Spinal cord (tissue), 10 donors: ENCODE measurements around the gene NRL. TPM values are rescaled to one million over a fixed set of nuclear protein-coding genes. Genes with fewer than 3 reads are reported as not detected.
A peak's percentile ranks its signal among the peaks of the same experiment; 100 is the strongest.

Source experiments
- DNase-seq, 6 donors: peaks; one replicate each; pipeline versions ENCODE4 v3.0.0 to v3.0.0-alpha.2; 2013 to 2015; ENCODE audit warnings: low spot score in 6 of 6, low read depth in 4 of 6
- H3K27ac ChIP-seq: one replicate; pipeline ENCODE4 v1.5.1; 2013; ENCODE audit warnings: low read depth, low read length, control low read depth
- H3K27me3 ChIP-seq: one replicate; pipeline ENCODE4 v1.6.1; 2013; ENCODE audit warnings: low read length; ENCODE audit not compliant: control insufficient read depth, insufficient read depth
- H3K36me3 ChIP-seq: one replicate; pipeline ENCODE4 v1.6.1; 2013; ENCODE audit warnings: low read length; ENCODE audit not compliant: control insufficient read depth, insufficient read depth
- H3K4me1 ChIP-seq: one replicate; pipeline ENCODE4 v1.6.1; 2013; ENCODE audit warnings: low read length; ENCODE audit not compliant: control insufficient read depth, insufficient read depth
- H3K4me3 ChIP-seq: one replicate; pipeline ENCODE4 v1.5.1; 2013; ENCODE audit warnings: low read depth, low read length, control low read depth
- H3K9me3 ChIP-seq: one replicate; pipeline ENCODE4 v1.6.1; 2013; ENCODE audit warnings: low read length; ENCODE audit not compliant: control insufficient read depth, insufficient read depth
- WGBS: methylation state at CpG from one replicate; pipeline ENCODE4 v1.1.5; 2013; ENCODE audit warnings: missing lambda C conversion rate; ENCODE audit not compliant: insufficient coverage; 5-methylcytosine and 5-hydroxymethylcytosine counted together
- polyA plus RNA-seq, 2 donors: library from polyadenylated mRNA; unstranded; fragments of 120-200 nt; gene quantifications; one replicate each; pipeline ENCODE4 v1.2.1, GENCODE V29; 2013; ENCODE audit not compliant: insufficient read length in 2 of 2
- total RNA-seq, 2 donors: library from RNA; depleted of rRNA in 1 of 2; stranded (reverse); fragments of 120-200 nt in 1 of 2; fragments of >200 nt in 1 of 2; gene quantifications; one replicate each; pipeline versions ENCODE4 v1.2.3 to v1.2.4, GENCODE V29; 2013 to 2014
- donor health status: healthy.

Gene NRL
- total and polyA plus RNA-seq, 4 donors: 1.8 to 4.8 (median 2.9) TPM

DNA sequence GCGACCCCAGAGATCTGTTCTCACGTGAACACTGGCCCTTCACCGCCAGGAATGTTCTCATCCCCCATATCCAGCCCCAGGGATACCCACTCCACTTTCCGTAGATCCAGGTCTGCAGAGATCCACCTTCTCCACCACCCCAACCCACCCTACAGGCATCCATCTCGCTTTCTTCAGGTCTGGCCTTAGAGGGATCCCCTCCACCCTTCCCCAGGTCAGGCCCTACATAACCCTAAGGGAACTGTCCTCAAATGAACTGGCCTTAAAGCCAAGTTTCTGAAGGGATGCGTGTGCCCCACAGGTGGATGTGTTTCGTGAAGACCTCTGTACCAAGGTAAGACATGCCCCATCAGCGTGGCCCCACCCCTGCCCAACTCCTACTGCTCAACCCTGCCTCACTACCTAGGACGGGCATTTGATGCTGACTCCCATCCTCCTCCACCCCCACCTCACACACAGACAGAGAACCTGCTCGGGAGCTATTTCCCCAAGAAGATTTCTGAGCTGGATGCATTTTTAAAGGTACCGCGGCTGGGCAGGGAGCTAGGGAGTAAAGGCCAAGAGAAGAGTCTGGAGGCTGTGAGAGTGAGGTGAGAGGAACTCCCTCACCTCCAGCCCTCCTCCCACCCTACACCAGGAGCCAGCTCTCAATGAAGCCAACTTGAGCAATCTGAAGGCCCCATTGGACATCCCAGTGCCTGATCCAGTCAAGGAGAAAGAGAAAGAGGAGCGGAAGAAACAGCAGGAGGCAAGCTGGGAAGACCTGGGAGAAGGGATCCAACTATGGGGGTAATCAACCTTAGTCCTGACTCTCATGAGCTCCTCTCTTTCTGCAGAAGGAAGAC, 22.2 kb upstream of the NRL start:
- peaks cover 34% of the 10 kb centered on the region for H3K36me3 ChIP-seq
- 47% methylated on average over 9 of the region's 13 CpGs for WGBS
- peak overlapping the region; percentile 25 for H3K27ac ChIP-seq
- H3K27me3 ChIP-seq: no peaks in the 10 kb centered on the region
- H3K4me1 ChIP-seq: peaks cover 51% of the 10 kb centered on the region
- no peaks in the 10 kb centered on the region for H3K9me3 ChIP-seq
- peak overlapping the region; percentile 80 for H3K4me3 ChIP-seq
- no peak for DNase-seq

DNA sequence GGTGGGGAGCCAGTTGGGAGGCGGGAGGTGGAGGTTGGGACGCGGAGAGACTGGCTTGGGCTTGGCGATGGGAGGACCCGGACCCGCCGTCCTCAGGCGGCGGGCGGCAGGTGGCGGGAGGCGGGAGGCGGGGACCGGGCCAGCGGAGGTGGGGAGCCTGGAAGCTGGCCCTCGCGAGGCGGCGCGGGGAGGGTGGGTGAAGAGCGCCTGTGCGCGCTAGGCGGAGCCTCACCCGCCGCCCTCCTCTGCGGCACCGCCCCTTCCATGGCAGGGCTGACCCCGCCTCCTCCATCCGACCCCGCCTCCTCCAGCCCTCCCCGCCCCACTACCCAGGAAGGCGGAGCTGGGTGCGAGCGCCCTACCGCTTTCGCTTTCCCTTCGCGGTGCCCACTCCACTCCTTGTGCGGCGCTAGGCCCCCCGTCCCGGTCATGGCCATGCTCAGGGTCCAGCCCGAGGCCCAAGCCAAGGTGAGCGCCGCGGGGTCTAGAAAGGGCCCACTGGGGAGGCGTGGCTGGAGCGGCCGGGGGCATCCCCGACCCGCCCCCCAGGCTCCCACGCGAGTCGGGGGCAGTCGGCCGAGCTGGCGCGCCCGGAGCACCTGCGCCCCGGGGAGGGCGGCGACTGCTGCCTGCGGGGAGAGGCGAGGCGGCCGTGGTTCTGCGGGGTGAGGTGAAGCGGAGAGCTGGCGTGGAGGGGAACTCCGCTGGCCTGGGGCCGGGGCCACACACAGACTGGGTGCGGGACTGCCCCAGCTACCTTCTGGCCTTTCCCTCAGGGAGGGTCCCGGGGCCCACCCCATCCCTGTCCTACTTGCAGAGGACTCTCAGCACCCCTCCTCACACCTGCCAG, 21.3 kb upstream of the NRL start, which contains the start of gene PSME1:
TSS of gene PSME1 (plus strand) at position 361 of the 850 bp plus-strand sequence. CDS start at position 430, 69 bp downstream.
- H3K4me1 ChIP-seq: peaks cover 49% of the 10 kb centered on the region
- DNase-seq: peak; percentile 58 to 96 (median 81)
- no peaks in the 10 kb centered on the region for H3K9me3 ChIP-seq
- under 1% methylated on average over 72 of the region's 75 CpGs for WGBS
- peaks cover 39% of the 10 kb centered on the region for H3K36me3 ChIP-seq
- H3K4me3 ChIP-seq: peak within 1 kb of the TSS; percentile 80
- H3K27ac ChIP-seq: peak within 1 kb of the TSS; percentile 27
- H3K27me3 ChIP-seq: no peaks in the 10 kb centered on the region

DNA sequence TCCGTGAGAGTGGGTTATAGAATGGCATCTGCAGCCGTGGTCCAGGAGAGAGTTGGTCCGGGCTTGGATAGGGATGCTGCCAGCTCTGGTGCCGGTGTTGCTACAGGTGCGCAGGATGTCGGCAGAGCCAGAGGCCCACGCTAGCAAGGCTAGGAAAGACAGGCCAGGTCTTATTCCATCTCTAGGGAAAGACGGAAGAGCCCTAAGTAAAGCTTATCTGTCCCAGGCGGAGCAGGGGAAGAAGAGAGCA, 20.8 kb upstream of the NRL start:
- 4% methylated on average over 9 of the region's 9 CpGs for WGBS
- Histone ChIP-seq H3K9me3 (no peaks in the 10 kb centered on the region), H3K27ac (peak overlapping the region; percentile 22), H3K4me3 (peak overlapping the region; percentile 80), H3K27me3 (no peaks in the 10 kb centered on the region), H3K36me3 (peaks cover 39% of the 10 kb centered on the region), H3K4me1 (peaks cover 44% of the 10 kb centered on the region)
- DNase-seq: no peak

DNA sequence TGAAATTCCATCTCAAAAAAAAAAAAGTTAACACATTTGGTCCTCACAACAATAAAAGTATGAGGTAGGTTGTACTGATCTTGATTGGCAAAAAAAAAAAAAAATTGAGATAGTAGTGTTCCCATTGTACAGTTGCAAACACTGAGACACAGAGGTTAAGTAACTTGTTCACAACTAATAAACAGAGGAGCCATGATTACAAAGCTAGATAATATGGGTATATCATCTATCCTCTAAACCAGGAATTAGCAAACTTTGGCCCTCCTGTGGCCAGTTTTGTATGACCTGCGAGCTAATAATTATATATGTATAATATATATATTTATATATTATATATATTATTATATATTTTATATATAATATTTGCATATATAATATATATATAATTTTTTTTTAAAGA, 19.0 kb upstream of the NRL start:
- DNase-seq: no peak
- no peak overlapping the region for H3K4me3 ChIP-seq
- no peak overlapping the region for H3K27ac ChIP-seq
- H3K36me3 ChIP-seq: peaks cover 29% of the 10 kb centered on the region
- no CpG with 5 or more reads among the region's 1 CpG for WGBS
- H3K4me1 ChIP-seq: peaks cover 29% of the 10 kb centered on the region
- no peaks in the 10 kb centered on the region for H3K27me3 ChIP-seq
- H3K9me3 ChIP-seq: no peaks in the 10 kb centered on the region

DNA sequence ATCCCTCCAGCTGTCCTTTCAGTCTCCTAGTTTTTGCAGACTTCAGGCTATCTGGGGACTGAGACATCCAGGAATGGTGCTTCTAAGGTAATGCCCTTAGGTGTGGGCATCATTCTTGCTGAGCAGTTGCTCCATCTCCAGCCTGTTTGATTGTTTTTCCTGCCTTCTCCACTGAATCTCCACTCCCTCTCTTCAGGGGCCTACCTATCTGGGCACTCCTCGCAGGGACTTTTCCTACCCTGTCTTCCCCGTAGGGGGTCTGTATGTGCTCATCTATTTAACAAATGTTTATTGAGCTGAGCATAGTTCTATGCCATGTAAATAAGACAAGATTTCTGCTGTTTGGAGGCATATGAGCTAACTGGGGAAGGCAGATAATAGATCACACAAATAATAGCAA, 18.2 kb upstream of the NRL start:
- DNase-seq: no peak

DNA sequence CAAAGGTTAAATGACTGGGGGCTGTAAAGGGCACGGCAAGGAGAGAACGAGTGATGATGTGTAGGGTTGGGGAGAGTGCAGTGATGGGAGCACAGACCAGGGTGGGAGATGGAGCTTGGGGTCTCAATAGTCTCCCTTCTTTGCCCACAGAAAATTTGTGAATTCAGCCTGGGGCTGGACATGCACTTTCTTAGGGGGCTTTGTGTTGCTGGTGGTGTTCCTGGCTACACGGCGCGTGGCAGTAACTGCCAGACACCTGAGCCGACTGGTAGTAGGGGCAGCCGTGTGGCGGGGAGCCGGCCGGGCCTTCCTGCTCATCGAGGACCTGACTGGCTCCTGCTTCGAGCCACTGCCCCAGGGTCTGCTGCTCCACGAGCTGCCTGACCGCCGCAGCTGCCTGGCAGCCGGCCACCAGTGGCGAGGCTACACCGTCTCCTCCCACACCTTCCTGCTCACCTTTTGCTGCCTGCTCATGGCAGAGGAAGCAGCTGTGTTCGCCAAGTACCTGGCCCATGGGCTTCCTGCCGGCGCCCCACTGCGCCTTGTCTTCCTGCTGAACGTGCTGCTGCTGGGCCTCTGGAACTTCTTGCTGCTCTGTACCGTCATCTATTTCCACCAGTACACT, 17.4 kb upstream of the NRL start:
- DNase-seq: no peak
- WGBS: 84% methylated on average over 24 of the region's 24 CpGs
- H3K27ac ChIP-seq: no peak overlapping the region
- H3K4me1 ChIP-seq: peaks cover 16% of the 10 kb centered on the region
- H3K9me3 ChIP-seq: no peaks in the 10 kb centered on the region
- no peaks in the 10 kb centered on the region for H3K27me3 ChIP-seq
- H3K4me3 ChIP-seq: no peak overlapping the region
- H3K36me3 ChIP-seq: peaks cover 14% of the 10 kb centered on the region

More for the DNA sequence above, 18.2 kb upstream of the NRL start:
- Histone ChIP-seq H3K4me1 (peaks cover 24% of the 10 kb centered on the region), H3K9me3 (no peaks in the 10 kb centered on the region), H3K27ac (no peak overlapping the region), H3K27me3 (no peaks in the 10 kb centered on the region), H3K36me3 (peaks cover 22% of the 10 kb centered on the region), H3K4me3 (no peak overlapping the region)
- WGBS: no CpG with 5 or more reads among the region's 2 CpGs

DNA sequence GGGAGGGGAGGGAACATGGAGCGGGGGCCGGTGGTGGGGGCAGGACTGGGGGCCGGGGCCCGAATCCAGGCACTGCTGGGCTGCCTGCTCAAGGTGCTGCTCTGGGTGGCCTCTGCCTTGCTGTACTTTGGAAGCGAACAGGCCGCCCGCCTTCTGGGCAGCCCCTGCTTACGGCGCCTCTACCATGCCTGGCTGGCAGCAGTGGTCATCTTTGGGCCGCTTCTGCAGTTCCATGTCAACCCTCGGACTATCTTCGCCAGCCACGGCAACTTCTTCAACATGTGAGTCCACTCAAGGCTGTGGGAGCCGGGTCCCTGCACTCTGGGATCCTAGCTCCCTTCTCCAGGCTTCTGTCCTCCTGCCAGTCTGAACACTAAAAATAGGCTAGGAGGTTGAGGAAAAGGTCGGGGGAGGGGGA, 16.8 kb upstream of the NRL start:
- no peaks in the 10 kb centered on the region for H3K9me3 ChIP-seq
- no peaks in the 10 kb centered on the region for H3K27me3 ChIP-seq
- peaks cover 12% of the 10 kb centered on the region for H3K36me3 ChIP-seq
- H3K4me3 ChIP-seq: no peak overlapping the region
- H3K4me1 ChIP-seq: peaks cover 10% of the 10 kb centered on the region
- no peak for DNase-seq
- WGBS: 86% methylated on average over 13 of the region's 15 CpGs
- H3K27ac ChIP-seq: no peak overlapping the region

DNA sequence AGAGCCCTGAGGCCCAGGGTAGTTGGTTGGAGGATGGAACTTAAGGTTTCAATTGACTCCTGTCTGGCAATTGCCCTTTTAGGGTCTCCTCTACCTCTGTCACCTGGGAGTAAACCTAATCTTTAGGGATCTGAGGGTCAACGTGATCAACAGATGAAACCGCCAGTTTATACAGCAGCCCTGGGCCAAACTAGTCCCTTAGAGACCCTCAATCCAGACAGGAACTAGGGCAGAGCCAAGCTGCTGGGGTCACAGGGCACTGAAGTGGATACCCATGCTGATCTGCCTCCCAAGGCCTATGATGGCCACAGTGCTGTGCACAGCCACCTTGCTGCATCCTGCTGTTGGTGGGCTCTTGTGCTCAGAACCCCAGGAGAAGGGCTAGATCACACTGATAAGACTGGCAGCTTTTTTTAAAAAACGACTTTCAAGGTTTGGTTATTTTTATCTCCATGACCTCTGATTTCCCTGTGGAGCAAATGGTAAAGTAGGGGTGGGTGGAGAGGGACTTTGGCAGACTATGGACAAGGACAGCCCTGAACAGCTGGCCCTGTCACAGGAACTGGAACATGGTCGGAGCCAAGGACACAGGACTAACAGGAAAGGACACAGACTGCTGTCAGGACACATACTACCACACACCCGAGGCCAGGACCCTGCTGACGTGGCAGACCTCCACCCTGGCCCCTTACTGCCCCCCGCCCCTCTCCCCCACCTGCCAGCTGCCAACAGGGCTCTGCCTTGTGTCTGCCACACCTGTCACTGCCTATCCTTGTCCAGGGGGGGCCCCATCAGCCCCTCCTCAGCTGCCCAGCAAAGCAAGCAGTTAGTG, 16.2 kb upstream of the NRL start:
- no peak for DNase-seq
- Histone ChIP-seq H3K4me3 (no peak overlapping the region), H3K4me1 (peaks cover 7% of the 10 kb centered on the region), H3K9me3 (no peaks in the 10 kb centered on the region), H3K36me3 (peaks cover 12% of the 10 kb centered on the region), H3K27ac (no peak overlapping the region), H3K27me3 (no peaks in the 10 kb centered on the region)
- WGBS: 73% methylated on average over 6 of the region's 7 CpGs

DNA sequence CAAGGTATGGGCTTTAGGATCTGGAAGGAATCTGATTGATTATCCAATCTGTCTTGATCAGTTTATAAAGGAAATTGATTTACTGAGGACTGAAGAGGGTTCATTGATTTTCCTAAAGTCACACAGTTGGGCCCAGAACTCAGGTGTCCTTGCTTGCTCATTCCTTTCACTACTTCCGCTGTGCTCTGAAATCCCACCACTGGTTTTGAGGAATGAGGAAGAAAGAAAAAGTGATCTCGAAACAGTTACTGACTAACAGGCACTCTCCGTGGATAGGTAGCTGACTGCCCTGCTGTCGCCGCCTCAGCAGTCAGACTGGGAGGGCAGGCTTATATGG, 15.6 kb upstream of the NRL start, which contains the start of gene FITM1:
TSS of gene FITM1 (plus strand) at position 280 of the 337 bp plus-strand sequence. CDS start 905 bp downstream, outside the sequence.
- DNase-seq: no peak
- no peak within 1 kb of the TSS for H3K4me3 ChIP-seq
- H3K27me3 ChIP-seq: no peaks in the 10 kb centered on the region
- no peaks in the 10 kb centered on the region for H3K9me3 ChIP-seq
- 89% methylated on average over 4 of the region's 5 CpGs for WGBS
- H3K36me3 ChIP-seq: peaks cover 12% of the 10 kb centered on the region
- peaks cover 4% of the 10 kb centered on the region for H3K4me1 ChIP-seq
- no peak within 1 kb of the TSS for H3K27ac ChIP-seq
